Stomach (tissue), 4 donors: ENCODE data around the gene TMEM131.

Experiments
- CTCF ChIP-seq, 7 experiments: fragments of 450-650 bp in 4 of 7; fragments of 200-600 bp in 3 of 7; sonication (generic) in 3 of 7; IDR thresholded peaks; one replicate each; pipeline ENCODE4 v1.5.1; 2016 to 2019; ENCODE audit warnings: antibody characterized with exemption in 7 of 7, control low read depth in 2 of 7, mild to moderate bottlenecking in 1 of 7
- EP300 ChIP-seq: sonication (generic); formaldehyde crosslinking; IDR thresholded peaks from one replicate; pipeline ENCODE4 v1.6.1; 2017; ENCODE audit warnings: antibody characterized with exemption
- POLR2A ChIP-seq, 4 donors: fragments of 450-650 bp; IDR thresholded peaks; one replicate each; pipeline ENCODE4 v1.6.1; 2016; ENCODE audit warnings: antibody characterized with exemption in 4 of 4, control low read depth in 2 of 4, mild to moderate bottlenecking in 1 of 4, moderate library complexity in 1 of 4
- POLR2AphosphoS5 ChIP-seq, 3 donors: sonication (generic); formaldehyde crosslinking; IDR thresholded peaks; one replicate each; pipeline ENCODE4 v1.6.1; 2016; ENCODE audit warnings: antibody characterized with exemption in 3 of 3

DNA sequence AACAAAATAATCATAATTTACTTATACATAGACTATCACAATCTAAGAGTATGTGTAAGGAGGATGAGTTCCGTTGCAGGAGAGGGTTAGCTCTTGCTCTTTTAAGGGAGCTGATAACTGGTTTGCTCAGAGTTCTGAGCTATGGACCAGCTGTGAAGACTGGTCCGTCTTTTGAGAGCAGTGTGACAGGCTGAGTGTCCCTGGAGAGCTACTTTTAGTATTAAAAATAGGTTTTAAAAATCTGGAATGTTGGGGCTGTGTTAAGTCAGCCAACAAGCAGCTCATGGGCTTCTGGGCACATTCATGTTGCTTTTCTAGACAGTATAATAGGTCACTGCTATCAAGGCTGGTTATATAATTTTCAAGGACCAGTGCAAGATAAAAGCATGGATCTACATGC, 41.5 kb upstream of the TMEM131 start:
- TF ChIP-seq POLR2A (IDR thresholded peaks at IDR 0.05) (no peak), POLR2AphosphoS5 (IDR thresholded peaks at IDR 0.05) (no peak), CTCF (IDR thresholded peaks at IDR 0.05) (no peak), EP300 (no peak)
